CD4-positive, alpha-beta T cell treated with Interleukin-17A for 1 hour (primary cell): ENCODE data around the gene FAM177B.

Experiments used
- DNase-seq: peaks from one replicate; pipeline ENCODE4 v3.0.0-alpha.2; 2020

The FAM177B gene

DNA sequence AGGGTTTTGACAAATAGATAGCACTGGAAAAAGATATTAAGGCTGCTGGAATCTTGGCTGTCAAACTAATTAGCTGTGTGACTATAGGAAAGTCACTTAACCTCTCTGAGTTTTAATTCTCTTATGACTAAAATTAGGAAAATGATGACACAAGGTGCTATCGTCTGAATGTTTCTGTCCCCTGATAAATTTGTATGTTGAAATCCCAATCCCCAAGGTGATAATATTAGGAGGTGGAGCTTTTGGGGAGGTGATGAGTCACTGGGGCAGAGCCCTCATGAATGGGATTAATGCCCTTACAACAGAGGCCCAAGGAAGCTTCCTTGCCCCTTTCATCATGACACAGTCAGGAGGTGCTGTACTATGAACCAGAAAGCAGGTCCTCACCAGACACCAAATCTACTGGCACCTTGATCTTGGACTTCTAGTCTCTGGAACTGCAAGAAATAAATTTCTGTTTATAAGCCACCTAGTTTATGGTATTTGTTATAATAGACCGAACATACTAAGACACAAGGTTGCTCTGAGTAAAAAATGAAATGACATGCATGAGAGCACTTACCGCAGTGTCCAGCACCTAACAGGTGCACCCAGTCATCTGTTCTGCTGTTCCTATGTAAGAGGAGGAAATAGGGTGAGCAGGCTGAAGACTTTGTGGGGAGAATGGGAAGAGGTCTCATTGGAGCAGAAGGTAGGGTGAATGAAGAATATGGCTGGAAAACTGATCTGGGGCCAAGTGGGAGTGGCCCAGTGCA lies 51.6 kb downstream of the FAM177B start:
- no peak for DNase-seq

DNA sequence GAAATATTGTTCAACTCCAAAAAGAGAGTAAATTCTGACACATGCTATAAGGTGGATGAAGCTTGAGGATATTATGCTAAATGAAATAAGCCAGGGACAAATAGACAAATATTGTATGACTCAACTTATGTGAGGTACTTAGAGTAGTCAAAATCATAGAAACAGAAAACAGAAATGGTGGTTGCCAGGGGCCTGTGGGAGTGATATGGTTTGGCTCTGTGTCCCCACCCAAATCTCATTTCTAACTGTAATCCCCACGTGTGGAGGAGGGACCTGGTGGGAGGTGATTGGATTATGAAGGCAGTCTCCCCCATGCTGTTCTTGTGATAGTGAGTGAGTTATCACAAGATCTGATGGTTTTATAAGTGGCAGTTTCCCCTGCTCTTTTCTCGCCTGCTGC lies 53.1 kb downstream of the FAM177B start:
- DNase-seq = no peak

DNA sequence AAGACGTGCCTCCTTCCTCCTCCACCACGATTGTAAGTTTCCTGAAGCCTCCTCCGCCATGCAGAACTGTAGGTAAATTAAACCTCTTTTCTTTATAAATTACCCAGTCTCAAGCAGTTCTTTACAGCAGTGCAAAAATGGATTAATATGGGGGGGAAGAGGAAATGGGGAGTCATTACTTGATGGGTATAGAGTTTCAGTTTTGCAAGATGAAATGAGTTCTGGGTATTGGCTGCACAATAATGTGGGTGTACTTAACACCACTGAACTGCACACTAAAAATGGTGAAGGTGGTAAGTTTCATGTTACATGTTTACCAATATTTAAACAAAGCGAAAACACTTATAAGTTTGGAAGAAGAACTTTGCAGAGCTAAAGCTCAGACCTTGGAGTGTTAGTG lies 53.5 kb downstream of the FAM177B start:
- DNase-seq = no peak

DNA sequence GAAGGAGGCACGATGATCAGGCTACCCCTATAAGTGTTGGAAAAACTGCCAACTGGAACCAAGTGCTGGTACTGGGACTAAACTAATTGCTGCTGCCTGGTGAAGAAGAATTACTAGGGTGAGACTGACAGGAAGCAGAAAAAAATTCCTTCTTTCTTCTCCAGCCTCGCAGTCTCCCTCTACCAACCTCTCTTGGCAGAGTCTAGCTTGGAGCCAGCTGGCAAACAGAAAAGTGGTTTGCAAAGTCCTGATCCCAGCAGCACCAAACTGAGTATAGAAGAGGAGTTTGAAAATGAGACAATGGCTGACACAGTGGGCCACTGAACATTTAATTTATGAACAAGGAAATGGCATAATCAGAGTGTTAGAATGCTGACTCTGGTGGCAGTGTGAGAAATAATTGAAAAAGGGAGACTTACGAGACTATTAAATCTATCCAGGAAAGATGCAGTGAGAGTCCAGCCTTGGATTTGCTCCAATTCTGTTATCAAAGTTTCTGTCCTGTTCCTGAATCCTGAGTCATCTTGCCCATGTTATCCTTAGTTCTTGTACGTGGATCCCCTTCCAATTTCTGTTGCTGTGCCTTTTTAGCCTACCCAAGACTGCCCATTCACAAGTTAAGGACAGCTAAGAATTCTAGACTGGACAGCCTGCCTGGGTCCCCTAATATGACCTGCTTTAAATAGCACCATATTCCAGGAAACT lies 54.2 kb downstream of the FAM177B start:
- no peak for DNase-seq

DNA sequence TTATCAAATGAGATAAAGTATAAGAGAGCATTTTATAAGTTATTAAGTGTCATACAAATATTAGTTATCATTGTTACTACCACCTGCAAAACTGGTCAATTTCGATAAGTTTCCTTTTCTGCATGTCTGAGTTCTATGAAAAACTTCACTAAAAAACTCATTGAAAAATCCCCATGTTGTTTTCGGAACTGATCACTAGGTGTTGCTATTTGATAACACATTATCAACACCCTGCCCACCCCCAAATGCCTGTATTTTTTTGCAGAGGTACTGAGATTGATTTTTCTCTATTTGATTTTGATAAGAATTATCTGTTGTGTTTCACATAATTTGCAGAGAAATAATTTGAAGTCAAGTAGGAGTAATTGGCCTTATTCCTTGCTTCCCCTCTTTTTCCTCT lies 55.7 kb downstream of the FAM177B start:
- DNase-seq = peak; percentile 14

DNA sequence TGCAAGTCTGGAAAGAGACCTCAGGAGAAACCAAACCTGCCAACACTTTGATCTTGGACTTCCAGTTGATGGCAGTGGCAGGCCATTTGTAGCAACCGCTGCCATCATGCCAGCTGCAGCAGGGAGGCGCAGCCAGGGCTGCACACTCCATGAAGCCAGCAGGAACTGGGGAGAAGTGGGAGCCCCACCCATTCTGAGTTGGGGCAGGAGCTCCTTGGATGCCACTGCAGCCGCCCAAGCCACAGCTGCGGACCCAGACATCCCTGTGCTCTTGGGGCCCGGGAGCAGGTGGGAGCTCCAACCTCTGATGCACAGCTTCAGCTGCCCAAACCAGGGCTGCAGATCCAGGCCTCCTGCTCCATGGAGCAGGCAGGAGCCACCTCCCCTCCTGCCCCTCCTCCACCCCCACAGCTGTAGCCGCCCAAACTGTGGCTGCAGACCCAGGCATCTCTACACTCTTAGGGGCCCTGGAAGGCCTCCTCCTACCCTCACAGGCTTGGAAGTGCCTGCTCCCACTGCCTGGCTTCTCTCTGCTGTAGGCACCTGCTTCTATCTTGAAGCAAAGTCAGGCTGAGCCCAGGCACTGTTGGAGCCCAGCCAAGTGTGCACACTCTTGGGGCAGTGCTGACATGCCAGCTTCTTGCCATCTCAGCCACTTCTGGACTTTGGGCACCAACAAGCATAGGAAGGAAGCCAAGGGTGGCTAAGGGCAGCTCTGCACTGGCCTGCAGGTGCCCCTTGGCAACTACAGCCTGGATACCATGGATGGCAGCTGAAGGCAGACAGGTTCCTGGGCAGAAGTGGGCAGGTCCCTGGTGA lies 57.9 kb downstream of the FAM177B start:
- no peak for DNase-seq

DNA sequence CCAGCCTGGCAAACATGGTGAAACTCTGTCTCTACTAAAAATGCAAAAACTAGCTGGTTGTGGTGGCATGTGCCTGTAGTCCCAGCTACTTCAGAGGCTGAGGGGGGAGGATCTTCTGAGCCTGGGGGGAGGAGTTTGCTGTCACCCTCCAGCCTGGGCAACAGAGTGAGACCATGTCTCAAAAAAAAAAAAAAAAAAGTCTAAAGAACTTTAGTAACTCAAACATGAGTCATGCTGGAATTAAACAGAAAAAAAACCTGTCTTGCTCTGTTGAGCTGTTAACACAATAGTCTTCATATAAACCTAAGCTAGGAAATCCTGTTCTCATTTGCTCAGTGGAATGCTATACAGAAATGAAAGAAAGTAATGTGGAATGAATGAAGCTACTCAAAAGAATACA lies 61.1 kb downstream of the FAM177B start:
- no peak for DNase-seq

DNA sequence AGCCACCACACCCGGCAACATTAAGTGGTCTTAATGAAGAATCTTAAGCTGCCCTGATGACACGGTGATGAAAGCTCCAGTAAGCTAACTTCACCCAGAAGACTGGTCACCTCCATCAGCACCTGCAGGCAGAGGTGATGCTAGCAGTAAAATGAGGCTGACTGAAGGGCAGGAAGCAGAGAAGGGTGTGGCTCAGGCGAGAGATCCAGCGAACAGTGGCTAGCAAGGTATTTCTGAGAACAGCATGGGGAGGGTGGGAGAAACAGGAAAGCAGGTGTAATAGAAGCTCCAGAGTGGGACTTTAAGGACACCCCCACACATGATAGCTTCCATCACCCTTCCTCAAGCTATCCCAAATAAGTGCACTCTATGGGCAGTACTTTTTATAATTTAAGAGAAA lies 62.0 kb downstream of the FAM177B start:
- DNase-seq = no peak
